Measurements from ENCODE around the gene SYTL1.

Gene SYTL1

DNA sequence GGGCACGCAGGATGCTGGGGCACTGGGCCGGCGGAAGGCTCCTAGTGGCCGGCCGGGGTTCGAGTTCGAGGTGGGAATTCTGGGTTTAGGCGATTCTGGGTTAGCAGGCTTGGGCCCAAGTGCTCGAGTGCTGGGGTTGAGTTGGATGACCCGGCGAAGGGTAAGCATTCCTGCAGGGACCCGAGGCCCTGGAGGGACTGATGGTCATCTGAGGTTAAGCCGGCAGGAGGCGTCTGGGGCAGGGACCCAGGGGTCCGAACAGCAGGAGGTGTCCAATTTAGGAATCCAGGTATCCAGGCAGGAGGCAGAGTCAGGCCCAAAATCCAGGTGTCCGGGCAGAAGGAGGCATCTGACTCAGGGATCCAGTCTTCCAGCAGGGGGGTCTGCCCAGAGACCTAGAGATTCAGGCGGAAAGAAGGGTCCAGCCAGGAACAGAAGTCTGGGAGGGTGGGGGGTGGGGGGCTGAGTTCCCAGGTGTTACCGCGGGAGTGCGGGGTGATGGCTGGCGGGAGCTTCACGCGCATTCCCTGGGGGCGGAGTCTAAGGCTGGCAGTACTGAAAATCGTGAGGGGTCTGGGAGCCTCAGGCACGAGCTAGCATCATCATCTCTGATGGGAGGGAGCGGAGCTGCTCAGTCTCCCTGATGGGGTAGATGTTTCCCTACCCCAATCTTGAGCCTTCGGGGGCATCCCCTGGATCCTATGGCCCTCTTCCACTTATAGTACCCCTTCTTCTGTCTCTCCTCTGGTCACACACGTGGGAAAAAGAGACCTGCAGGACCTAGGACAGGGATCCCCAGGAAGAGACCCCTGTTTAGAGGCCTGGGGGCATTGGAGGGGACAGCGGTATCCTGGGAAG, 51.2 kb downstream of the SYTL1 start:
- H2BK12ac ChIP-seq (ENCODE audit: low read length in 2 of 2): peak overlapping the region in 1 of 2 experiments; percentile 37
- H3K14ac ChIP-seq (ENCODE audit: low read length in 2 of 2): no peak overlapping the region
- peak overlapping the region; percentile 55 for H2BK15ac ChIP-seq (ENCODE audit: low read depth, poor library complexity, severe bottlenecking)
- H3K27ac ChIP-seq (ENCODE audit: low read length, poor library complexity, severe bottlenecking): no peak overlapping the region
- peak overlapping the region; percentile 58 to 79 for H3K4ac ChIP-seq (ENCODE audit: low read depth in 1 of 2, low read length in 2 of 2)
- peaks cover 18% of the 10 kb centered on the region for H3K4me1 ChIP-seq (ENCODE audit: control insufficient read depth, insufficient read depth, low read depth, low read length)
- H3K79me1 ChIP-seq (replicated peaks; ENCODE audit: low read length, poor library complexity, severe bottlenecking): peaks cover 6% of the 10 kb centered on the region
- no peak overlapping the region for H3K23ac ChIP-seq (ENCODE audit: low read length in 2 of 2)
- H3K18ac ChIP-seq (ENCODE audit: low read depth in 1 of 2, low read length in 2 of 2): peak overlapping the region; percentile 63 to 82
- H2AFZ ChIP-seq (ENCODE audit: low read depth, low read length): peak overlapping the region; percentile 67
- no peaks in the 10 kb centered on the region for H3K9me3 ChIP-seq (ENCODE audit: control insufficient read depth, low read length)
- peaks cover 0 to 8% of the 10 kb centered on the region in 2 experiments for H3K27me3 ChIP-seq (ENCODE audit: control insufficient read depth in 1 of 2, insufficient read depth in 1 of 2, low read length in 2 of 2)
- peak overlapping the region; percentile 68 to 88 for H3K4me3 ChIP-seq (ENCODE audit: insufficient read depth in 1 of 2, low read depth in 1 of 2, low read length in 2 of 2)
- 18% methylated on average over 28 of the region's 30 CpGs for WGBS
- peak overlapping the region; percentile 65 for H4K91ac ChIP-seq (ENCODE audit: low read length)
- peak overlapping the region; percentile 78 for H2BK120ac ChIP-seq (ENCODE audit: low read depth, low read length)
- H2AK5ac ChIP-seq (ENCODE audit: low read length, severe bottlenecking): peak overlapping the region; percentile 37
- H3K36me3 ChIP-seq (ENCODE audit: control insufficient read depth in 1 of 2, insufficient read depth in 2 of 2, low read depth in 1 of 2, low read length in 2 of 2): peaks cover 0 to 6% of the 10 kb centered on the region in 2 experiments
- peak overlapping the region; percentile 47 for H2BK5ac ChIP-seq (ENCODE audit: low read depth, low read length, poor library complexity, severe bottlenecking)
- H4K8ac ChIP-seq (ENCODE audit: low read length): peak overlapping the region; percentile 31
- peak overlapping the region; percentile 95 for H3K9ac ChIP-seq (ENCODE audit: low read length)
- H3K4me2 ChIP-seq (ENCODE audit: low read length, poor library complexity, severe bottlenecking): peak overlapping the region; percentile 94
- DNase-seq: peak; percentile 29

DNA sequence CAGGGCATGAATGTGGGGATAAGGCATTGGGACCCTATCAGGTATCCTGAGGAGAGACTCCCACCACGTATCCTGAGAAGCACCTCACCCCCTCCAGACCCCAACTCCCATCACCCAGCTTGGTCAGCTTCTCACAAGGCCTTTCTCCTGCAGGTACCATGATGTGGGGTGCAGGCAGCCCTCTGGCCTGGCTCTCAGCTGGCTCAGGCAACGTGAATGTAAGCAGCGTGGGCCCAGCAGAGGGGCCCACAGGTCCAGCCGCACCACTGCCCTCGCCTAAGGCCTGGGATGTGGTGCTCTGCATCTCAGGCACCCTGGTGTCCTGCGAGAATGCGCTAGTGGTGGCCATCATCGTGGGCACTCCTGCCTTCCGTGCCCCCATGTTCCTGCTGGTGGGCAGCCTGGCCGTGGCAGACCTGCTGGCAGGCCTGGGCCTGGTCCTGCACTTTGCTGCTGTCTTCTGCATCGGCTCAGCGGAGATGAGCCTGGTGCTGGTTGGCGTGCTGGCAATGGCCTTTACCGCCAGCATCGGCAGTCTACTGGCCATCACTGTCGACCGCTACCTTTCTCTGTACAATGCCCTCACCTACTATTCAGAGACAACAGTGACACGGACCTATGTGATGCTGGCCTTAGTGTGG, 51.9 kb downstream of the SYTL1 start:
- no peak overlapping the region for H4K8ac ChIP-seq (ENCODE audit: low read length)
- peak overlapping the region in 1 of 2 experiments; percentile 88 for H3K4me3 ChIP-seq (ENCODE audit: insufficient read depth in 1 of 2, low read depth in 1 of 2, low read length in 2 of 2)
- H2BK120ac ChIP-seq (ENCODE audit: low read depth, low read length): no peak overlapping the region
- no peak overlapping the region for H2AK5ac ChIP-seq (ENCODE audit: low read length, severe bottlenecking)
- peaks cover 0 to 8% of the 10 kb centered on the region in 2 experiments for H3K27me3 ChIP-seq (ENCODE audit: control insufficient read depth in 1 of 2, insufficient read depth in 1 of 2, low read length in 2 of 2)
- H3K9me3 ChIP-seq (ENCODE audit: control insufficient read depth, low read length): no peaks in the 10 kb centered on the region
- no peak overlapping the region for H3K23ac ChIP-seq (ENCODE audit: low read length in 2 of 2)
- H3K4me1 ChIP-seq (ENCODE audit: control insufficient read depth, insufficient read depth, low read depth, low read length): peaks cover 18% of the 10 kb centered on the region
- WGBS: 96% methylated on average over 18 of the region's 18 CpGs
- H3K36me3 ChIP-seq (ENCODE audit: control insufficient read depth in 1 of 2, insufficient read depth in 2 of 2, low read depth in 1 of 2, low read length in 2 of 2): peaks cover 0 to 6% of the 10 kb centered on the region in 2 experiments
- H3K79me1 ChIP-seq (replicated peaks; ENCODE audit: low read length, poor library complexity, severe bottlenecking): peaks cover 6% of the 10 kb centered on the region
- H3K4me2 ChIP-seq (ENCODE audit: low read length, poor library complexity, severe bottlenecking): no peak overlapping the region
- H4K91ac ChIP-seq (ENCODE audit: low read length): peak overlapping the region; percentile 21
- H2BK12ac ChIP-seq (ENCODE audit: low read length in 2 of 2): no peak overlapping the region
- H3K14ac ChIP-seq (ENCODE audit: low read length in 2 of 2): no peak overlapping the region
- H3K4ac ChIP-seq (ENCODE audit: low read depth in 1 of 2, low read length in 2 of 2): no peak overlapping the region
- no peak overlapping the region for H3K18ac ChIP-seq (ENCODE audit: low read depth in 1 of 2, low read length in 2 of 2)
- peak overlapping the region; percentile 29 for H3K9ac ChIP-seq (ENCODE audit: low read length)
- H2BK5ac ChIP-seq (ENCODE audit: low read depth, low read length, poor library complexity, severe bottlenecking): no peak overlapping the region
- H2AFZ ChIP-seq (ENCODE audit: low read depth, low read length): no peak overlapping the region
- no peak overlapping the region for H3K27ac ChIP-seq (ENCODE audit: low read length, poor library complexity, severe bottlenecking)
- DNase-seq: no peak
- H2BK15ac ChIP-seq (ENCODE audit: low read depth, poor library complexity, severe bottlenecking): no peak overlapping the region

DNA sequence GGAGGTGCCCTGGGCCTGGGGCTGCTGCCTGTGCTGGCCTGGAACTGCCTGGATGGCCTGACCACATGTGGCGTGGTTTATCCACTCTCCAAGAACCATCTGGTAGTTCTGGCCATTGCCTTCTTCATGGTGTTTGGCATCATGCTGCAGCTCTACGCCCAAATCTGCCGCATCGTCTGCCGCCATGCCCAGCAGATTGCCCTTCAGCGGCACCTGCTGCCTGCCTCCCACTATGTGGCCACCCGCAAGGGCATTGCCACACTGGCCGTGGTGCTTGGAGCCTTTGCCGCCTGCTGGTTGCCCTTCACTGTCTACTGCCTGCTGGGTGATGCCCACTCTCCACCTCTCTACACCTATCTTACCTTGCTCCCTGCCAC, 52.4 kb downstream of the SYTL1 start:
- H3K4me2 ChIP-seq (ENCODE audit: low read length, poor library complexity, severe bottlenecking): no peak overlapping the region
- no peak overlapping the region for H3K27ac ChIP-seq (ENCODE audit: low read length, poor library complexity, severe bottlenecking)
- H4K91ac ChIP-seq (ENCODE audit: low read length): peak overlapping the region; percentile 37
- H3K9me3 ChIP-seq (ENCODE audit: control insufficient read depth, low read length): no peaks in the 10 kb centered on the region
- H3K14ac ChIP-seq (ENCODE audit: low read length in 2 of 2): peak overlapping the region in 1 of 2 experiments; percentile 23
- H2AFZ ChIP-seq (ENCODE audit: low read depth, low read length): no peak overlapping the region
- H2BK12ac ChIP-seq (ENCODE audit: low read length in 2 of 2): peak overlapping the region in 1 of 2 experiments; percentile 2
- no peak overlapping the region for H2AK5ac ChIP-seq (ENCODE audit: low read length, severe bottlenecking)
- no peak overlapping the region for H3K4ac ChIP-seq (ENCODE audit: low read depth in 1 of 2, low read length in 2 of 2)
- no peak overlapping the region for H3K18ac ChIP-seq (ENCODE audit: low read depth in 1 of 2, low read length in 2 of 2)
- no peak overlapping the region for H3K9ac ChIP-seq (ENCODE audit: low read length)
- no peak overlapping the region for H3K23ac ChIP-seq (ENCODE audit: low read length in 2 of 2)
- peaks cover 21% of the 10 kb centered on the region for H3K4me1 ChIP-seq (ENCODE audit: control insufficient read depth, insufficient read depth, low read depth, low read length)
- H4K8ac ChIP-seq (ENCODE audit: low read length): no peak overlapping the region
- no peak overlapping the region for H3K4me3 ChIP-seq (ENCODE audit: insufficient read depth in 1 of 2, low read depth in 1 of 2, low read length in 2 of 2)
- H3K27me3 ChIP-seq (ENCODE audit: control insufficient read depth in 1 of 2, insufficient read depth in 1 of 2, low read length in 2 of 2): peaks cover 0 to 8% of the 10 kb centered on the region in 2 experiments
- H2BK5ac ChIP-seq (ENCODE audit: low read depth, low read length, poor library complexity, severe bottlenecking): no peak overlapping the region
- H3K79me1 ChIP-seq (replicated peaks; ENCODE audit: low read length, poor library complexity, severe bottlenecking): peaks cover 6% of the 10 kb centered on the region
- no peak overlapping the region for H2BK120ac ChIP-seq (ENCODE audit: low read depth, low read length)
- H3K36me3 ChIP-seq (ENCODE audit: control insufficient read depth in 1 of 2, insufficient read depth in 2 of 2, low read depth in 1 of 2, low read length in 2 of 2): peaks cover 0 to 6% of the 10 kb centered on the region in 2 experiments
- 96% methylated on average over 9 of the region's 9 CpGs for WGBS
- DNase-seq: no peak
- H2BK15ac ChIP-seq (ENCODE audit: low read depth, poor library complexity, severe bottlenecking): no peak overlapping the region

DNA sequence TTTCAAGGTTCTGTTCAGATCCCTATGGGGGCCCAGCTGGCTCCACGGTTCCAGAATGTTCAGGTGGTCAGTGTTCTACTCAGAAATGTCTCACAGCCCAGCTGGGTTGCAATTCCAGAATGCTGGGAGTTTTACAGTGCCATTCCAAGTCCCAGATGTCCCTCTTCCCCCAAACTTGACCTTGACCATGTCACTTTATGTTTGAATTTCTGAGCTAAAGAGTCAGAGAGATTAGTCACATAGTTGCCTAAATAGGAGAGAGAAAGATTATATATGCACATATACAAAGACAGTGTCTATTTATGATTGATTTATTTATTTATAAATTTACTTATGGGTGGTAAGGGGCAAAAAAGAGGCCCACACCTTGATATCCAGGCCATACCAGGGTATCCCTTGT, 53.1 kb downstream of the SYTL1 start:
- Histone ChIP-seq H2BK12ac (ENCODE audit: low read length in 2 of 2) (no peak overlapping the region), H3K4ac (ENCODE audit: low read depth in 1 of 2, low read length in 2 of 2) (no peak overlapping the region), H3K9me3 (ENCODE audit: control insufficient read depth, low read length) (no peaks in the 10 kb centered on the region), H3K4me3 (ENCODE audit: insufficient read depth in 1 of 2, low read depth in 1 of 2, low read length in 2 of 2) (no peak overlapping the region), H4K8ac (ENCODE audit: low read length) (no peak overlapping the region), H2AK5ac (ENCODE audit: low read length, severe bottlenecking) (no peak overlapping the region), H4K91ac (ENCODE audit: low read length) (no peak overlapping the region), H3K23ac (ENCODE audit: low read length in 2 of 2) (no peak overlapping the region), H3K4me2 (ENCODE audit: low read length, poor library complexity, severe bottlenecking) (no peak overlapping the region), H3K79me1 (replicated peaks; ENCODE audit: low read length, poor library complexity, severe bottlenecking) (peaks cover 10% of the 10 kb centered on the region), H3K27ac (ENCODE audit: low read length, poor library complexity, severe bottlenecking) (no peak overlapping the region), H2AFZ (ENCODE audit: low read depth, low read length) (no peak overlapping the region), H2BK120ac (ENCODE audit: low read depth, low read length) (no peak overlapping the region), H3K9ac (ENCODE audit: low read length) (peak overlapping the region; percentile 75), H3K14ac (ENCODE audit: low read length in 2 of 2) (no peak overlapping the region), H3K36me3 (ENCODE audit: control insufficient read depth in 1 of 2, insufficient read depth in 2 of 2, low read depth in 1 of 2, low read length in 2 of 2) (peaks cover 0 to 6% of the 10 kb centered on the region in 2 experiments), H3K4me1 (ENCODE audit: control insufficient read depth, insufficient read depth, low read depth, low read length) (peaks cover 28% of the 10 kb centered on the region), H3K27me3 (ENCODE audit: control insufficient read depth in 1 of 2, insufficient read depth in 1 of 2, low read length in 2 of 2) (peaks cover 0 to 11% of the 10 kb centered on the region in 2 experiments), H2BK15ac (ENCODE audit: low read depth, poor library complexity, severe bottlenecking) (no peak overlapping the region), H3K18ac (ENCODE audit: low read depth in 1 of 2, low read length in 2 of 2) (no peak overlapping the region), H2BK5ac (ENCODE audit: low read depth, low read length, poor library complexity, severe bottlenecking) (no peak overlapping the region)
- WGBS: 85% methylated on average over 1 of the region's 1 CpG
- DNase-seq: peak; percentile 51
